Measurements from ENCODE around the gene GLRA2.
A peak's percentile ranks its signal among the peaks of the same experiment; 100 is the strongest.
"Not testable (repeated sequence)": the region's sequence is repeated elsewhere in the genome, so short reads cannot be mapped to it uniquely, and the experiment has no call there.

Gene GLRA2

DNA sequence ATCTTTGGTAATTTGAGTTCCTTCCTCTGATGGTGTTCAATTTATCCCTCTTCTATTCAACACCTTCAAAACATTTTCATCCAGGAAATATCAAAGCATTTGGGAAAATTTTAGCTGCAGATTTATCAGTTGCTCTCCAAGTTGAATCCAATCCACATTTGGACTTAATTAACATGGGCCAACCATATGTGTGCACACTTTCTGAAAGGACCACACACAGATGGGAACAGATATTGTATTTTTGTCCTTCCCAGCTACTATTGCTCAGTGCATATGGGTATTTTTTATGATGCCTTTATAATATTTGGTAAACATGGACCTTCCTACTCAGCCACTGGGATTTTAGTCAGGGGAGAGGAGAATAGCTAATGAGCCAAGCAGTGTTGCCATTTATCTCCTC lies 65.2 kb downstream of the GLRA2 start:
- DNase-seq: no peak

DNA sequence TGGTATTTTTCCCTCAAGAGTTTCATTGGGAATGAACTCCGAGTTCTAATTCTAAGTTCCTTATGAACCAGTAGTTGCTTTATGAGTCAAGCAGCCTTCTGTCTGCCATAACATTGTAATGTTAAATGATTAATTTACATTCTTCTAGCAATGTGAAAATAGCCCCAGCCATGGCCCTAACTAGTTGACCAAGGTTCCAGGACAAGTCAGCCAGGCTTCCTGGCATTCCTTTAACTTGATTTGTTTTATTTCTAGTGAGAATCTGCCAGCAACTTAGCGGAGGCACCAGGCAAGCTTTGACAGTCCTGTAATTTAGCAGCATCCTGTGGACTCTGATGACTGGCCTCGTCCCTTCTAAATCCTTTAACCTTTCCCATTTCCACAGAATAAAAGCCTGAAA lies 69.0 kb downstream of the GLRA2 start:
- no peak for DNase-seq

DNA sequence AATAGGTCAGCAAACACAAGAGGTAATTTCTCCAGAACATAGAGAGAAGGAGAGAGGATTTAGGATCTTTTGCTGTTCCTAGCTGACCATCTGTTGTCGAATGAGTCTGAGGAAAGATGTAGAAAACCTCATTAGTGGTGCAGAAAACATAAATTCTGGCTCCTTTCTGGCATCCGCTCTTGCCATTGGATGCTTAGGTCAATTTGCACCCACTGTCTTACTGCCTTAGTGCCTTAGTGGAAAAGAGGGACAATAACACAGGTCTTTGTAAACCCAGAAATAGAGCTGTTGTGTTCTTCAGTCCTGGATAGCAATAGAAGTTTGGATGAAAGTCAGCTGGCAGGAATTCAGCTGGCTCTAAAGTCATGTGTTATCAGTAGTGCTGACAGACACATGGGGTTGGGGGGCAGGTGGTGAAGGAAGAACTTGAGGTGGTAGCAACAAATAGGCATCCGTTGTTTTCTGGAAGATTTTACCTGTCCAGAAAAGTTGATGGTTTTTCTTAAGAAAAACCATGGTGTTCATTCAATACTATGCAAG lies 78.2 kb downstream of the GLRA2 start:
- DNase-seq: no peak

DNA sequence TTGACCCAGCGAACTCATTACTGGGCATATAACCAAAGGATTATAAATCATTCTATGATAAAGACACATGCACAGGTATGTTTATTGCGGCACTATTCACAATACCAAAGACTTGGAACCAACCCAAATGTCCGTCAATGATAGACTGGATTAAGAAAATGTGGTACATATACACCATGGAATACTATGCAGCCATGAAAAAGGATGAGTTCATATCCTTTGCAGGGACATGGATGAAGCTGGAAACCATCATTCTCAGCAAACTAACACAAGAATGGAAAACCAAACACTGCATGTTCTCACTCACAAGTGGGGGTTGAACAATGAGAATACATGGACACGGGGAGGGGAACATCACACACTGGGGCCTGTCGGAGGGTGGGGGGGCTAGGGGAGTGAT lies 83.1 kb downstream of the GLRA2 start:
- DNase-seq: not testable (repeated sequence)

DNA sequence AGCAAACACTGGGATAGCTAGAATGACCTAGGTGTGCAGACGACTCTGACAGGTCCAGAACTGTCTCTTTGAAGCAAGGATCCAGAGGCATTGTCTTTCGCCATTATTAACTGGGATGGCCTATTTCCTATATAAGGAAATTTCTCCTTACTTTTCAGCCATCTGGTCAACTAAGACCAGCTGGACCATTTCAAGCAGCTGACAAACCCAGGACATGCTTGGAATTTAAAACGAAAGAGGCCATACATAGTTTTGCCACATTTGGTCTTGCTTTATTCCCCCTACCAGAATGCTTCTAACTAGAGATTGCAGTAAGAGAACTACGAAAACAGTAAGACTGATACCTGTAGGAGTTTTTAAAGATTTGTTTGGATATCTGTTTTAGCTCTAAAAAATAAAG lies 87.0 kb downstream of the GLRA2 start:
- DNase-seq: no peak

DNA sequence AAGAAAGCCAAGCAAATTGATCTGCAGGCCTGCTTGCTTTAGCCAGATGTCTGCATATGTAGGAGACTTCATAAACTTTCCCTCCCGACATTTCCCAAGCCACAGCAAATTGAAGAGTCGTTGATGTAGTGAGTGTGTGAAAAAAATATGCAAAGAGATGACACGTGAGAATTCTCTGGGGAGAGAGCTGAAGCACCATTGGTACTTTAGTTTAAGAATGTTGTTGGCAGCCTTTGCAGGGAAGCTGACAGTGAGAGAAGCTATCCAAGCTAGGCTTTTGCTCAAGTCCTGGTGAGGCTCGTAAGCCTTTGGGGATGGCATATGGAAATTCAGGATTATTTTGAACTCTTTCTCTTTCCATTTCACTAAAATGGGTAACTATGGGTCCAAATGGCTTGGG lies 87.5 kb downstream of the GLRA2 start:
- no peak for DNase-seq

DNA sequence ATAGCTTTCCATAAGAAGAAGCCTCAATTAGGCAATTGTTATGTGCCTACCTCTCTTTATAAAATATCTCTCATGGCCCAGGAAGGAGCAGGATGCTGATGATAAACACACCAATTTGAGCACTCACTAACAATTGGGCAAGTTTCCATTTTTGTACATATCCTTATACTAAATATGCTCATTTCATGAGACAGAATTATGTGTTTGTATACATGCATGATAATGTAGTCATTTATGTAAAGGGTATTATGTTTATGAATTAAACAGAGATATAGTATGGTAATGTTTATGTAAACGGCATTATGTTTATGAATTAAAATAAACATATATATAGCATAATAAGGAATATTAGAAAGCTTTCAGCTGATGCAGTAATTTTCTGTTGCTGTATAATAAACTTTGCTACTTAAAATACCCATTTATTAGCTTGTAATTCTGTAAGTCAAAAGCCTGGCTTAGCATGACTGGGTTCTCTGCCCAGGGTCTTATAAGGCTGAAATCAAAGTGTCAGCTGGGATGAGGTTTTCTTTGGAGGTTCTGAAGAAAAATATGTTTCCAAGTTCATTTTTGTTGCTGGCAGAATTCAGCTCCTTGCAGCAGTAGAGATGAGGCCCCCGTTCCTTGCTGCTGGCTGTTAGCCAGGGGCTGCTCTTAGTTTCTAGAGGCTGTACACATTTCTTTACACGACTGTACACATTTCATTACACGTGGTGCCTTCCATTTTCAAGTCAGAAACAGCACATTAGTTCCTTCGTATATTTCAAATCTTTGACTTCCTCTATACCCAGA lies 89.0 kb downstream of the GLRA2 start:
- no peak for DNase-seq

DNA sequence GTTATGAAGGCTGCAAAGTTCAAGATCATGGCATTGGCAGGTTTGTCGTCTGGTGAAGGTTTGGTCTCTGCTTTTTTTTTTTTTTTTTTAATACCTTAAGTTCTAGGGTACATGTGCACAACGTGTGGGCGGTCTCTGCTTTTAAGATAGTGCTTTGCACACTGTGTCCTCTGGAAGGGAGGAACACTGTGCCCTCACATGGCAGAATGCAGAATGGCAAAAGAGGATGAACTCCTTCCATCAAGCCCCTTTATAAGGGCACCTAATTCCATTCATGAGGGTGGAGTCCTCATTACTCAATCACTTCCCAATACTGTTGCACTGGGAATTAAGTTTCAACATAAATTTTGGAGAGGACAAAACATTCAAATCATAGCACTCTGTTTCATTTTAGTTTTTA lies 101.4 kb downstream of the GLRA2 start:
- no peak for DNase-seq

DNA sequence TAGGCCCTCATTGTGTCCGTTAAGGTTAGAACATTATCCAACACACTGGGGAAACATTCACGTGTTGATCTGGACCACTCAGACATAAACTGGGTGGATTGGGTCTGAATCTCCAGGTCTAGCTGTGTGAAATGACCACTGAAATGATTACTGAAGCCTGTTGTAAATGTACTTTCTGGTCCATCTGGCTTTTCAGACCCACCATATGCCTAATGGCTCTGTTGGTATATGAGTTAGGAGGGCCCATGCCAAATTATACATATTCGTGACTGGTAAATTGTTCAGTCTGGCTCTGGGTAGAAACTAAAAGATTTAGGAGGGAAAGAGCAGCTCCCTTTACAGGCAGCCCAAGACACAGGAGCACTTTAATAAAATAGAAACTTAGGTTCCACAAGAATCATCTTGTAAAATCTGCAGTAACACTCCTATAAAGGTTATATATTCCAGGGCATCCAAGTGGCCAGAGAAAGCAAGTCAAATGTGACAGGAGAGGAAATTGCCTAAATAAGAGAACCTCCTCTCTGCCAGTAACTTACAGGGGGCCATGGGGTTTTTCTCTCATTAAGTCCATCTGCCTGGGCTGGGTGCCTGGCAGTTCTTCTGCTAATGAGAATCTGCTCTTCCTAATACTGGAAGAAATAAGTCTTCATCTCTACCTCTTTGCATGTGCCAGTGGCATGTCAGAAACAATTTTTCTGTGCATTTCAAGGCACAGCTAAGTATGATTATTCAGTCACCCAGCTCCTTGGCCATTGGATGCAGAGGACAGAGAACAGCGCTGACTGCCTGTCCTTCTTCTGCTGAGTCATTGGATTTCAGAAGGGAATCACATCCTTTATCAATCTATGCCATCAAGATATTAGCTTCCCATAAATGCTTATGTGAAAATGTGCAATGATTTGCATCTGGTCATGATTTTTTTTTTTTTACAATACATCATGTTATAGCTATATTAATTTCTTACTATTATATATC lies 112.6 kb downstream of the GLRA2 start:
- DNase-seq: no peak

DNA sequence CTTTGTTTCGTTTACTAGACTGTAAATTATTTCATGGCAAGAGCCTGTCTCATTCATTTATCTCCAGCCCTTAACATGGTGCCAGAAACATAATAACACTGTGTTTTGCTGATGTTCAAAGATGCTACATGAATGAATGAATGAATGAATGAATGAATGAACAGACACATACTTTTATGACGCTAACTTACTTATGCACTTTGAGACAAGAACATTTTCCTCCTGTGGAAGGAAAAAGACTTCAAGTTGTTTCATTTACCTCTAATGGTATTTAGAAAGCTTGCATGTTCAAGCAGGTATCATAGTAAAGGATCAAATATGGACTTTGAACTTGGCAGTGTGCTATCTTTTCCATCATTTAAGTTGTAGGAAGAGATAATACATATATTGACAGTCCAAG lies 131.6 kb downstream of the GLRA2 start:
- no peak for DNase-seq

DNA sequence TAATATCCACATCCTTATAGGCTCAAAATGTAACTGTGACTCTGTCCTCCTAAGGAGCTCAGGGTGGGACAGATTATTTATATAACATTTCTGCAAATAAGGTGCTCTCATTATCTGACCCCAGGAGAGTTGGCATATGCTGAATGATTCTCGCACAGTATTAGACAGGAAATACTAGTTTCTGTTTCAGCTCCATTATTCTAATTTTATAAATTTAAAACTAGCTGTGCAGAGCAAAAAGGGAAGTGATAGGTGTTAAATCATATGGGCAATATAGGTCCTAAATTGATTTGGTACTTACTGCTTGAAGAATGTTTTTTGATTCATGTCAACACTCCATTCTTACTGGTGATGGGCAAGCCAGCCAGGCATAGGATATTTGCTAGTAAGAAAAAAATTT lies 141.5 kb downstream of the GLRA2 start:
- DNase-seq: no peak

DNA sequence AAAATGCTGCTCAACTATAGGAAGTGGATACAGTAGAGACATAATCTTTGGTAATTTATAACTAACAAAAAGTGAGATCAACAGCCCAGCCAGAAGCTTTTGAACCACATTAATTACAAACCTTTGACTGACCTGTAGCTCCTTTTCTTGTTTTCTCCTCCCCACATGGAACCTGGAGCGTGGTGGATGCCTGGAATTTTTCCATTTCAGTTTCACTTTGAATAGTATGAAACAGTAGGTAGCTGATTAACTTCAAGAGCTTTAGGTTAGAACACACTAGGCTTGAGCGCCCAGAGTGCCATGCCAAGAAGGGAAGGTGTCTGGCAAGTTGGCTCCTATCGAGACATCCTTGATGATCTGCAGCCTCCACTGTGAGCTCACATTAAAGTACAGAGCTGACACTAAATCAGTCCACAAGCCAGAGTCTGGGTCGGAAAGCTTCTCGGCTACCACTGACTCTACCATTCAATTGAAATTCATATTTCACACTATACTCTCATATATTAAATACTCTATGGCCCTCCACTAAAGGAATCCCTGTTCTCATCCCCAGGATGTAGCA lies 143.4 kb downstream of the GLRA2 start:
- no peak for DNase-seq

DNA sequence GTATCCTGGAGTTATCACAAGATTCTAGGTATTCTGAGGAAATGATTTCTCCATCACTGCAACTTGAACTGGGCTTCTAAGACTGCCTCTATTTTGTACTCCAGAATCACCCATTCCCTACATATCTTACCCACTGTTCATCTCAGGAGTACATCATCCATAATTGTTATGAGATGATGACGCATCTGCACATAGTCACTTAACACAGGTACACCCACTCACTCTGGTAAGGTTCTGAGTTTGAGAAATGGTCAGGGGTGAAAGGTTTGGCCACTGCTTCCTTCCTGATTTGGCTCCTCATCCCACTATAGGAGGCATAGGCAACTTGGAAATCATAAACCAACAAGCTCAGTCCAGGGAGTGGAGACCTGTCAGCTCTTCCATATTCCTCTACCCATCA lies 143.9 kb downstream of the GLRA2 start:
- no peak for DNase-seq

DNA sequence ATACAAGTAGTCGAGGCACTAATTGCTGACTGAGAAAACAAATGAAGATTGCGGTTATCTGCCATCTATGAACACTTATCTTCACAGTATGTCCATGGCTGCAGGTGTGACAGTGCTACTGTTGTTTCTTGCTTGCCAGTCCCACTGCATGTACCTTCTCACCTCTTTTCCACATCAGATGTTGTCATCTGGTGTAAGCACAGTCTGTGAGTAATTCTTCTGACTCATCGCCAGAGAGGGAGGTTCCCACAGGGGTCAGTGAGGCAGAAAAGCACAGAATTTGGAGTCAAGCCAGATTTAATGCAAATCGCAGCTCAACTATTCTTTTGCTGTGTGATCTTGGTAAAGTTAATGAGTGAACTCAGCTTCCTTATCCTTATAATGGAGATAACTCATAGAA lies 144.4 kb downstream of the GLRA2 start:
- DNase-seq: peak; percentile 5 to 27 (median 14)

DNA sequence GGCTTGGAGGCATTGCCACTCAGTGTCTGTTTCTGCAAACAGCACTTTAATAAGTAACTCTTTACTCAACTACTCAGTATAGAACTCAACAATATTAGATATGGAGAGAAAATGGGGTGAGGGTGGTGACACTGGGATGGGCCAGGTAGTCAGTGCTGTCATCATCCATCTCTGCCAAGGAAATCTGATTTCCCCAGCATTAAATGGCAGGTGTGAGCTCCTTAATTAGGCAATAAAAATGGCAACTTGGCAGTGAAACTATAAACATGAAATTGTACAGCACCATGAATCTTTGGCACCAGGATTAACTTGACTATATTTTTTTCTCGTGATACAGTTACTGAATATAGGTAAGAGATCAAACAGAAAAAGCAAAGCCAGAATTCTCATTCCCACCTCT lies 146.2 kb downstream of the GLRA2 start:
- DNase-seq: no peak

DNA sequence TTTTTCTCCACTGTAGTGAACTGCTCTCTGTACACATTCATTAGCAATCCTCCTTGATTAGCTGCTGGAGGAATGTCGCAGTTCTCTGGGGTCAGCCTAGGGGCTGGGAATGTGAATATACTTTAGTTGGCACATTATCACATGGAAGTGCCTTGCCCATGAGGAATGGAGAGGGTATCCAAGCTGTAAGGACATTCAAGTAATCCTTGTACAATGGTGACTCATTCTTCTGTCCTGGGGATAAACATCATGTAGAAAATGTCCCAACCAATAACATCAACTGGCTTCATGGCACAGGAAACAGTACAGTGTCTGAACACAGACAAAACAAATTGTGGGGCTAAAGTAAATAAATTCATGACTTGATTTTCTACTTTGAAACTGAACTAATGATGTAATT lies 147.1 kb downstream of the GLRA2 start:
- DNase-seq: no peak

DNA sequence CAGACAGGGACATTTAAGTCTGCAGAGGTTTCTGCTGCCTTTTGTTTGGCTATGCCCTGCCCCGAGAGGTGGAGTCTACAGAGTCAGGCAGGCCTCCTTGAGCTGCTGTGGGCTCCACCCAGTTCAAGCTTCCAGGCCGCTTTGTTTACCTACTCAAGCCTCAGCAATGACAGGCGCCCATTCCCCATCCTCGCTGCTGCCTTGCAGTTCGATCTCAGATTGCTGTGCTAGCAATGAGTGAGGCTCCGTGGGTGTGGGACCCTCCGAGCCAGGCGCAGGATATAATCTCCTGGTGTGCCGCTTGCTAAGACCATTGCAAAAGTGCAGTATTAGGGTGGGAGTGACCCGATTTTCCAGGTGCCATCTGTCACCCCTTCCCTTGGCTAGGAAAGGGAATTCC lies 159.0 kb downstream of the GLRA2 start:
- DNase-seq: not testable (repeated sequence)

DNA sequence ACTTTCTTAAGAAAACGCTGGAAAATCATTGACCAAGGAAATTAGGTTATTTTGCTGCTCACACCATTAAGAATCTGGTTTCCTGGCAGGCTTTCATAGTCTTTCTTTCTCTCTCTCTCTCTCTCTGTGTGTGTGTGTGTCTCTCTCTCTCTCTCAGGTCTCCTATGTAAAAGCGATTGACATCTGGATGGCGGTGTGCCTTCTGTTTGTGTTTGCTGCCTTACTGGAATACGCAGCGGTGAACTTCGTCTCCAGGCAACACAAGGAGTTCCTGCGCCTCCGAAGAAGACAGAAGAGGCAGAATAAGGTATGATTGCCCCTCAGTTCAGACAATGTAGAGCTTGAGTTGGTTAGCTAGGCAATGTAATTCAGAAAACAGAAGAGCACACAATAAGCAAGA lies 161.2 kb downstream of the GLRA2 start:
- no peak for DNase-seq

DNA sequence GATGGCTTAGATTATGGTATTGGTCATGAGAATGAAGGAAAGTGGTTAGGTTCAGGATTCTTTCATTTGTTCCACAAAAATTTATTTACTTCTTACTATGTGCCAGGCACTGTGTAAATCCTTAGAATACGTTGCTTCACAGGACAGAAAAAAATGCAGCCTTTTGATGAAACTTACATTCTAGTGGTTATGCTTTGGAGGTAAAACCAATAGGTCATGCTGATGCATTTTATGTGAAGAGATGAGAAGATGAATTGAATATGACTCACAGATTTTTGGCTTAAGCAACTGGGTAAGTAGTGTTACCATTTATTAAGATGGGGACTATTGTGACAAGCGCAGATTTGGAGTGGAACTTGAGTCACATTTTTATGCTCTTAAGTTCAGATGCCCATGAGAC lies 165.3 kb downstream of the GLRA2 start:
- DNase-seq: no peak

DNA sequence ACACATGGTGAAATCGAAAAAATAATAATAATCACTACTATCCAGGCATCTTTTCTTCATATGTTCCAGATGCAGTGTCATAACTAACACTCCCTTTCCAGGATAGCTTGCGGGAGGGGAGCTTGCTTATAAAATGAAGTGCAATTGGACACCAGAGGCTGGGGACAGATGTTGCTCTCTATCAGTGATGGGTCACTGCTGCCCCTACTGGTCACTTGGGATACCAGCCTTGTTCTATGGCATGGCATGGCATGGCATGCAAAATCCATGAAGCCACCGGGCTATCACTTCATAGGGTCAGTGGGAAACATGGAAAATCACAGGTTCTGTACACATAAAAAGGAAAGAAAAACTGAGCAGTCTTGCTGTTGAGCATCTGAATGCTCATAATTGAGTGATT lies 168.1 kb downstream of the GLRA2 start:
- peak in 2 of 3 donors; percentile 35 to 36 for DNase-seq

DNA sequence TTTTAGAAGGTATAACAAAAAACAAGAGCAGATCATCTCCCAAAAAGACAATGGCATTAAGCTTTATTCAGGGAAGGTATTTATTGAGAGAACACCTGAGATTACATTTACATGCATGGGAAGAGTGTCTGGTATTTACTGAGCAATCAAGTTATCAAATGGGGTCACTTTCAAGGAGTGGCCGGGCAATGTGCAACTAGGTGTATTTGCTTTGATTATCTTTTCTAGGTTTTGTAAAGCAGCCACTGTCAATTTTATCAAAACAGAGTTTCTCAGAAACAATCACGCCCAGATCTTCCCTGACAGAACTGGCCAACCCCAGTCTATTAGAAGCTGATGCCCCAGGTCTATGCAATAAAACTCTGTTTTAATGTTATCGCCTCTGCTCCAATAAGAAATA lies 169.5 kb downstream of the GLRA2 start:
- DNase-seq: no peak

DNA sequence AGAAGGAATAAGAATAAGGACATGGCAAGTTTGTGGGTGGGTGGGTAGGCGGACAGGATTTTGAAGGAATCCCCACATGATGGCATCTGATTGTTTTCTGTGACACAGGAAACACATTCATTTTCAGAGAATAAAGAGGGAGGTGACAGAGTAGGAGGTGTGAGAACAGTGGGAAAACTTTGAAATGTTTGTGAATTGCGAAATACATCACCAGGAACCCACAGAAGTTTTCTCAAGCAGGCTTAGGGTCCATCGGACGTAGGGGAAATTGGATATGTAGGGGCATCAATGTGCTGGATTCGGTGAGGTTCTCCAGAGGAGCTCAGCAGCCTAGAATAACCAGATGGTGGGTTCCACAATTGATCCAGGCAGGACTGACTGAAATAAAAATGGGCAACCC lies 171.6 kb downstream of the GLRA2 start:
- DNase-seq: no peak

DNA sequence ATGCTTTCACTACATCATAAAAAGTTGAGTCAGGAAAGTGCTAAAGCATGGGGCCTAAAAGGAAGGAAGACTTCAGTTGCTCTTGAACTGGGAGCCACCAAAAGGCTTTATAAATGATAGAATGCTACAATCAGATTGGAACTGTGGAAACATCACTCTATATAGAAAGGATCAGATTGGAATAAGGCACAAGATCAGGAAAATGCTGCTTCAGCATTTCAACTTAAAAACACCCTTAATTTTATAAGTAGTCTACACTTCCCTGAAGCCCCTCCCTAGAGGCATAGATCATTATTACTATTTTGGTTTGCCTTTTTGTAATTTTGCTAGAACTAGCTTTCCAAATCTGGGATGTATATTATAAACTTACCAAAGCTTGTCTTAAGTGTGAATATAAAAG lies 172.8 kb downstream of the GLRA2 start:
- no peak for DNase-seq

DNA sequence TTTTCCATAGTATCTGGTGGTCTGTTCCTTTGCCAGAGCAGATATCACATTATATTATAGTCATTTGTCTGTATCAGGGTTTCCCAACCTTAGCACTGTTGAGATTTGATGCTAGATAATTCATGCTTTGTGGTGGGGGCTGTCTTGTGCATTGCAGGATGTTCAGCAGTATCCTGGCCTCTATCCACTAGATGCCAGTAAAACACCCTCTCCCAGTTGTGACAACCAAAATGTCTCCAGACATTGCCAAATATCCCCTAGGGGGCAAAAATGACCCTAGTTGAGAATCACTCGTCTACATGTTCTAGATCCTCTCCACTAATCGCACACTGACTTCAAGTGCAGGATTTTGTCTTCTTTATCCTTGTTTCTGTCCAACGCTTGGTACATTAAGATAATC lies 182.8 kb downstream of the GLRA2 start:
- no peak for DNase-seq
